Stimulated activated CD8-positive, alpha-beta memory T cell treated with anti-CD3 and anti-CD28 coated beads, Interleukin-12 subunit alpha, Interleukin-12 subunit beta, amount 100 ng/mL, for 24 hours (primary cell): ENCODE data around the gene LEMD1.
"Not testable (repeated sequence)": the region's sequence is repeated elsewhere in the genome, so short reads cannot be mapped to it uniquely, and the experiment has no call there.

ENCODE experiments used
- DNase-seq: peaks from one replicate; pipeline ENCODE4 v3.0.0-alpha.2; 2020; ENCODE audit errors: extremely low read depth

The LEMD1 gene

GRCh38 chr1:205380882-205381281 is 41.0 kb downstream of the LEMD1 start:
- no peak for DNase-seq

DNA sequence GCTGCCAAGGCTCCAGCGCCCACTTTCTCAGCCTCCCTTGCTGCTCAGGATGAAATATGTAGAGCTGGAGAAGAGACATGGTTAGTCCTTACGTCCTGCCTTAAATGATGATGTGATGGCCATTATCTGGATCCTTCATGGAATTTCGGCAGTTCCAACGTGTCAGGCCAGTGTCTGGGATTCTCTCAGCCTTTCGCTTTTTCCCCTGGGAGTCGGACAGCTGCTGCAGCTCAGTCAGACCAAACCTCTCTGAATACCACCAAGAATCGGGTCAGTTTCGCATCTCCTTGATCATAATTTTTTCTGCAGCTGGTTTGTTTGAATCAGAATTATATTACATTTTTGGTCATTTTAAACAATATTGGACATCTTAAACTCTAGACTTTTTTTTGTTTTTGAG is 42.8 kb downstream of the LEMD1 start:
- DNase-seq: no peak

GRCh38 chr1:205377355-205377754 is 44.5 kb downstream of the LEMD1 start:
- no peak for DNase-seq

DNA sequence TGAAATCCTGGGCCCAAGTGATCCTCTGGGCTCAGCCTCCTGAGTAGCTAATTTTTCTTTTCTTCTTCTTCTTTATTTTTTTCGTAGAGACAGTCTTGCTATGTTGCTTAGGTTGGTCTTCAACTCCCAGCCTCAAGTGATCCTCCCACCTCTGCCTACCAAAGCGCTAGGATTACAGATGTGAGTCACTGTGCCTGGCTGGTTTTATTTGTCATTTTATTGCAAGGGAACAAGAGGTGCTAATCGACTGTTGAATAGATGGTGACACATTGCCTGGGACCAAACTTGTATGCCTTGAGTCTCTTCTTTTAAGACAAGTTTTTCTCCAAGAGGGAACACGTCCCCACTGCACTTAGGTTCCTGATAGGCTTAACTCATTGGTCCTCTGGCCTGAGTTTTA is 45.1 kb downstream of the LEMD1 start:
- DNase-seq: no peak

- no peak for DNase-seq
Measured at GRCh38 chr1:205375835-205376545, 45.9 kb downstream of the LEMD1 start.

- DNase-seq: no peak
Measured at GRCh38 chr1:205374210-205375078, 47.4 kb downstream of the LEMD1 start.

DNA sequence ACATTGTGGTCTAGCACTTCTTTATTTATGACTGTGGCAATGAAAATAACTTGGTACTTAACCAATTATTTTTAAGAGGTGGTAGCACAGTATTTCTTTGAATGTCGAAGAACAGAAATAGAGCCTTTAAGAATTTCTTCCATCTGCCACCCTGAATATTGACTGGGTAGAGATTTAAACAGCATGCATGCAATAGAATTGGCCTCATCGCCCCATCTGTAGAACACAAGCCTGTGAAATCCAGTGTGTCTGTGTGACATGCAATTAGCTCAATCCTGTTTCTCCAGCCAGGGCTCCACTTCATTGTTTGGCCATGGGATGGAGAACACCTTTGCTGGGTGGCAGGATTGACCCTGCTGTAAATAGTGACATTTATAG is 48.1 kb downstream of the LEMD1 start:
- no peak for DNase-seq

GRCh38 chr1:205373022-205373797 is 48.6 kb downstream of the LEMD1 start:
- no peak for DNase-seq

- no peak for DNase-seq
Measured at GRCh38 chr1:205371871-205372660, 49.8 kb downstream of the LEMD1 start.

DNA sequence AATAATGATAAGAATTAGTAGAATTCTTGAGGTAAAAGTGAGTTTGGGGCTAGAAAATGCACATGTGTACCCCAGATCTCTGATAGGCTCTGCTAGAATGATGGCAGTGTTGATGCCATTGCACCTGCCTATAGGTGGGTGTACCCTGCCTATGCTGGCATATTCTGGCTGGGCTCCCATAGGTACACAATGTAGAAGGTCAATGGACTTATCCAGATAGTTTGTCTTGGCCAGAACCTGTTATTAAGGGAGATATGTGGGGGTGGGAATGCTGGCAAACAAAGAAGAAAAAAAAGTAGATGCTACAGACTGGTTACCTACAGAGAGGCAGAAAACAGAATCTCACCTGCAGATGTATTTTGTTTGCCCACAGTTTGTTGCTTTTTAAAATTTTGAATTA is 51.1 kb downstream of the LEMD1 start:
- DNase-seq: no peak

- DNase-seq: no peak
Measured at GRCh38 chr1:205369701-205370123, 52.1 kb downstream of the LEMD1 start.

- DNase-seq: no peak
Measured at GRCh38 chr1:205368478-205368877, 53.4 kb downstream of the LEMD1 start.

DNA sequence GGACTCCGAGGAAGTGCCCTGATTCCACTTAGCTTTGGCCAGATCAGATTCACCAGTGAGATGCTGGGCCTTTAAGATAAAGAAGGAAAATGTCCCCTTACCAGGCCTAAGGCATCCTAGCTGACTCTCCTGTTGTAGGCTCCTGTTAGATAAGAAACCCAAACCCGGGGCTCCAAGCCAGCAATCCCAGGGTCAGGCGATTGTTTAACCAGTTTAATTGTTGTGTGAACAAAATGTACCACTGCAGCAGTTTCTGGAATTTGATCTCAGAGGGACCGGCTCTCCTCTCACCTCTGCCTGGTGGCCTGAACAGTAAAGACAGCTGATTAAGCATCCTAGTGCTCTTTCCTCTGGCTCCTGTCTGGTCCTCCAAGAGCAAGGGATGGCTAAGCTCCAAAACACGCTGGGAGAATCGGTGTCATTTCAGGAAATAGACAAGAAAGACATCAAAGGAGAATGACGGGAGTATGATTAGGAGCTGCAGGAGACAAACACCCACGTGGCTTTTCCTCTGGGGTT is 55.9 kb downstream of the LEMD1 start:
- DNase-seq: no peak

GRCh38 chr1:205365086-205365485 is 56.8 kb downstream of the LEMD1 start:
- DNase-seq: not testable (repeated sequence)

DNA sequence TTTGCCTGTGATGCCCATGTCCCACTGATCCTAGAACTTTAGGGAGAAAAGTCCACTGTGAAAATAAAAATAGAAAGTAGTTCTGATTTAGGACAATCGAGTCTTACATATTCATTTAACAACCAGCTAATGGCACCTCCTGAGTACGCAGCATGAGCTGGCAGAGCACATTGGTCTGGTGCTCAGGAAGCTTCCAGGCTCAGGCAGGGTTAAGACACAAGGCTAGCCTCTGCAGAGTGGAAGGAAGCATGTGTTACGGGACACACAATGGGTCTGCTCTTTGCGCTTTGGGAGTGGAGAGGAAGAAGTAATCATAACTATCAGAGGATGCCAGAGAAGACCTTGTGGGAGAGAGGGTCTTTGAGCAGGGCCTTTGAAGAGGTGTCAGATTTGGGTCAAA is 61.0 kb downstream of the LEMD1 start:
- DNase-seq: no peak

DNA sequence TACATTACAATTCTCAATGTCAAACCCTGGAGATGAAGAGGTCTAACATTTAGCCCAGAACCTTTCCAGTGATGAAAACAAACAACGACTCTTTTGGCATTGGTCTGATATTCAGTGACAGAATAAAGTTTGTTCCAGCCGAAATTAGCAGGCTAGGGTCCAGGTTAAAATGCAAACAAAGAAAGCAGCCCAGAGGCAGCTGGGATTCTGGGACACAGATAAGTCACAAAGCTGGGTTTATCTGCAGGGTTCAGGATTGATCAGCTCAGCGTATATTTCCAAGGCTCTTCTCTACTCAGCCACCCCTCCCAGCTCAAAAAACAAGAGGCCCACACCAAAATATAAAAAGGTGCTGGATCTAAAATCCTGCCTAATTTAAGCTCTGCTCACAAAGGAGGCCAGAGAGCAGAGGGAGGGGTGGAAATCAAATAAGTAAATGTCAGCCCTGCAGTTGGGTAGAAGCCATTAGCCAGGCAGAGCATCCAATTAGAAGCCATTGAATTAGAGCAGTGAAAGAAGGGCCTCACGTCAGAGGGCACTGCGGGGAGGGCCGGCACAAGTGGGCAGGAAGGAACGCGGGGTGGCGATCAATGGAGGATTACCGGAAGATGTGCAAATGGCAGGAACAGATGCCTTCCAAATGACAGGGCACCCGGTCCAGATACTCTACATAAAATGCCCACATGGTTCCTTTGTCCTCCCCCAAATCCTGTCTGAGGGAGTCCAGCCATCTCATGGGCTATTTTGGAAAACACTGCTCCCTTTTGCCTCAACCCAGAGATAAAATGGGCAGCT is 61.9 kb downstream of the LEMD1 start:
- no peak for DNase-seq

- no peak for DNase-seq
Measured at GRCh38 chr1:205358579-205358978, 63.3 kb downstream of the LEMD1 start.

DNA sequence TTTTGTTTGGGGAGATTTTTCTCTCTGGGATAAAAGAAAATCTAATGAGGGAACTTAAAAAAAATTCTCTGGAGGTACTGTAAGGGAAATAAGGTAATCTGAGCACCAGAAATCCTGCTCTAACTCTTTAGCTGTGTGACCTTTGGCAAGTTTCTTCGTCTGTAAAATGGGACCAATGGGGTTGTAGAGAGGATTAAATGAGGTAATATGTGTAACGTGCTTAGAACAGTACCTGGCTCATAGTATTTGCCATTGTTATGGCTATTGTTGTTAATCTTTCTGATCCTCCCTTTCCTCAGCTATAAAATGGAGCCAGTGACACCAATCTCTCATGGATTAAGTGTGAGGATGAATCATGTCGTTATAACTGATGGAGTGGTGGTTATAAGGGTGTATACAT is 64.3 kb downstream of the LEMD1 start:
- no peak for DNase-seq

DNA sequence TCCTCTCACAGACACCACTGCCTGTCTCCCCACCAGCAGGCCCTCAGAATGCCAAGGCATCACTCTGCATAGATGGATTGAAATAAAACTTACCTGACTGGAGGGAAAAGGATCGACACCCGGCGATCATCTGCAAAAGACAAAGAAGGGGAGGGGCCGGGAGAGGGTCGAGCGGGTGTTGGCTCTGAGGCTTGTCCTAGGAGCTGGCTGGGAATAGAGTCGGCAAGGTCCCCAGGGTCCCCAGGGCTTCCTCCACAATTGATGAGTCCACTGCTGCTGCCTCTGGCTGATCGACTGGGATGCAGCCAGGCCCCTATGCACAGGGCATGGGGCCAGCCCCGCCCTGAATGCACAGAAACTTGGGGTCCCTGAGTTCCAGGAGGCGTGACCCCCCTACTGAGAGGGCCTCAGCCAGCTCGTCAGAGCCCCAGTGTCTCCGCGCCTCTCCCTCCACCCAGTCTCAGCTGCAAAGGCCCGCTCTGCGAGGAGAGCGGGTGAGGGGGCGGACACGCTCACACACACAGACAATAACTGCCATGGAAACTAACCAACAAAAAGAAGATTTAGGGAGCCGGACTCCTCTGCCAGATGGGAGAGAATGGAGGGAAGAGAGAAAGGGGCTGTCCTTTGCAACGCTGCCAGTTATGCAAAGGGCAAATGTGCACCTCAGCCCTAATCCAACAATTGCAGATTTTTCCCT is 65.3 kb downstream of the LEMD1 start, which contains the start of gene KLHDC8A:
KLHDC8A (minus strand) TSS at position 483 of the 700 bp plus-strand sequence. CDS start 13,318 bp downstream, outside the sequence.
- no peak for DNase-seq

DNA sequence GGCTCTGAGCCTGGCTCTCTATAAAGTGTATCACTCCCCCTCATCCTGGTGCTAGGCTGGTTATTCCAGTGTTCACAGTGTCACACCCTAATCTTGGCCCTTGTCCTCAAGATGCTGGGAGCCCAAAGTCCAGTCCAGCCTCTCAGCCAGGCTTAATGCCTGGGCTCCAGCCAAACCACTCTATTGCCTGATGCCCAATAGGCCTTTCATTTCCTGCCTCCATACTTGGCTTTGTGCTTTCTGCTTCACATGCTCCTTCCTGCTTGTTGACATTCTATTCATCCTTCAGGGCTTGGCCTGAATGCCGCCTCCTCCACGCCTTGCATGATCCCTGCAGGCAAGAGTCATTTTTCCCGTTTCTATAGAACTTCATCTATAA is 66.8 kb downstream of the LEMD1 start:
- DNase-seq: no peak
